BE2C (cell line): Measurements from ENCODE around the gene DNMT3A.

Source experiments
- DNase-seq: peaks from one replicate; pipeline ENCODE4 v3.0.0-alpha.2; 2020
- H3K27me3 ChIP-seq: fragments of 250-450 bp; sonication (Bioruptor Pico); 2 replicates; pipeline ENCODE4 v1.5.1; 2020; ENCODE audit warnings: mild to moderate bottlenecking
- H3K36me3 ChIP-seq: fragments of 250-450 bp; sonication (Bioruptor Pico); 2 replicates; pipeline ENCODE4 v1.5.1; 2020; ENCODE audit warnings: mild to moderate bottlenecking
- H3K4me1 ChIP-seq: fragments of 250-450 bp; sonication (Bioruptor Pico); 2 replicates; pipeline ENCODE4 v1.5.1; 2020
- H3K4me3 ChIP-seq: 2 replicates; pipeline ENCODE4 v1.5.1; 2011; ENCODE audit warnings: low read depth, low read length
- H3K9me3 ChIP-seq: fragments of 250-450 bp; sonication (Bioruptor Pico); 2 replicates; pipeline ENCODE4 v1.5.1; 2020
- TF ChIP-seq, protein P1 (sequence below): IDR thresholded peaks from 2 replicates; pipeline ENCODE4 v1.5.1; 2012; ENCODE audit warnings: mild to moderate bottlenecking, low read depth, low read length

The DNMT3A gene

DNA sequence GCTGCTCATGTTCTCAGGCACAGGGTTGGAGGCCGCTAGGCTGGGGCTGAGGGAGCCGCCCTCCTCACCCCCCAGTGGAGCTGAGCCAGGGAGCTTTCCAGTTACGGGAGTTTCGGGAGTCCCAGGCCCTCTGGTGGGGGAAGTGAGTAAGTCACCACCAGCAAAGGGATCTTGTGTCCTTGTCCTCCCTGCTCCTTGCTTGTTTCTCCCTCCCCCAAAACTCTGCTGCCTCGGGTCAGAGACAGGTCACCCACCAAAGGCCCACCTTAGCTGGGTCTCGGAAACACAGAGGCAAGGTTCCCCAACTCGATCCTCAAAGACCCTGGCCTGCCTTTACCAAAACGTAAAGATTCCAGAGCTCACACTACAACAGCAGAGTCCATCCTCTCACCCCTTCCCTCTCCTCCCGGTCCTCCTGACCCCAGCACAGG is 112.9 kb downstream of the DNMT3A start:
- peak overlapping the region; percentile 14; the same call in 1 of the 2 replicates for H3K4me3 ChIP-seq
- peaks cover 9% of the 10 kb centered on the region for H3K36me3 ChIP-seq
- H3K27me3 ChIP-seq: no peaks in the 10 kb centered on the region
- TF ChIP-seq, protein P1, sequence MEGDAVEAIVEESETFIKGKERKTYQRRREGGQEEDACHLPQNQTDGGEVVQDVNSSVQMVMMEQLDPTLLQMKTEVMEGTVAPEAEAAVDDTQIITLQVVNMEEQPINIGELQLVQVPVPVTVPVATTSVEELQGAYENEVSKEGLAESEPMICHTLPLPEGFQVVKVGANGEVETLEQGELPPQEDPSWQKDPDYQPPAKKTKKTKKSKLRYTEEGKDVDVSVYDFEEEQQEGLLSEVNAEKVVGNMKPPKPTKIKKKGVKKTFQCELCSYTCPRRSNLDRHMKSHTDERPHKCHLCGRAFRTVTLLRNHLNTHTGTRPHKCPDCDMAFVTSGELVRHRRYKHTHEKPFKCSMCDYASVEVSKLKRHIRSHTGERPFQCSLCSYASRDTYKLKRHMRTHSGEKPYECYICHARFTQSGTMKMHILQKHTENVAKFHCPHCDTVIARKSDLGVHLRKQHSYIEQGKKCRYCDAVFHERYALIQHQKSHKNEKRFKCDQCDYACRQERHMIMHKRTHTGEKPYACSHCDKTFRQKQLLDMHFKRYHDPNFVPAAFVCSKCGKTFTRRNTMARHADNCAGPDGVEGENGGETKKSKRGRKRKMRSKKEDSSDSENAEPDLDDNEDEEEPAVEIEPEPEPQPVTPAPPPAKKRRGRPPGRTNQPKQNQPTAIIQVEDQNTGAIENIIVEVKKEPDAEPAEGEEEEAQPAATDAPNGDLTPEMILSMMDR: peak; percentile 83
- no peaks in the 10 kb centered on the region for H3K9me3 ChIP-seq
- H3K4me1 ChIP-seq: peaks cover 24% of the 10 kb centered on the region
- DNase-seq: peak; percentile 87

DNA sequence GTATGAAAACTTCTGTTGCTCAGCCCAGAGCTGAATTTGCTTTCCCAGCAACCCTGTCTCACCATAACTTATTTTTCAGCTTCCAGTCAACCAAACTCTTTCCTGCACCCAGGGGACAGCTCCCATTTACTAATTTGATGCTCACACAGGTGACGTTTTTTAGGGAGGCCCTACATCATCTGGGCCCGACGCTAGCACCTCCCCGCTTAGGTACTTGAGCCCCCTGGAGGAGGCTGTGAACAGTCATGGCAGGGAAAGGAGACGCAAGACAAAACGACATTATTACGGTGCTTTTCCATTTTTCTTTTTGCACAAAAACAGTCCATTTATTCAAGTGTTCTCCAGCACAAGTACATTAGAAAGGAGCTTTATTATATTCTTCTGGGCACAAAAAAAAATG is 114.1 kb downstream of the DNMT3A start:
- DNase-seq: no peak
- TF ChIP-seq, protein P1: 0 out of 2 replicates have a peak, but pooled peaks have one; percentile 8
- H3K9me3 ChIP-seq: no peaks in the 10 kb centered on the region
- peaks cover 24% of the 10 kb centered on the region for H3K4me1 ChIP-seq
- H3K4me3 ChIP-seq: no peak overlapping the region
- no peaks in the 10 kb centered on the region; the same call in 1 of the 2 replicates for H3K36me3 ChIP-seq
- no peaks in the 10 kb centered on the region for H3K27me3 ChIP-seq

DNA sequence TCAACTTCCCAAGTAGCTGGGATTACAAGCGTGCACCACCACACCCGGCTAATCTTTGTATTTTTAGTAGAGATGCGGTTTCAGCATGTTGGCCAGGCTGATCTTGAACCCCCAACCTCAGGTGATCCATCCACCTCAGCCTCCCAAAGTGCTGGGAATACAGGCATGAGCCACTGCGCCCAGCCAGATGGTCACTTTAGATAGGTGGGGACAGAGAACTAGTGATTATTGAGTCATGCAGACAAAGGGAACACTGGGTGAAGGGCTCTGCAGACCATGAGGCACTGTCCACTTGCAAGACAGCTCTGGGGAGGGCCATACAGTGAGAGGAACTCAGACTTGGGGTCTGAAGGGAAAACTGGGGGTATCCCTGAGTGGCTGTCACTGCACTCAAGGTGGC is 114.9 kb downstream of the DNMT3A start:
- TF ChIP-seq, protein P1: no peak
- H3K4me3 ChIP-seq: no peak overlapping the region

DNA sequence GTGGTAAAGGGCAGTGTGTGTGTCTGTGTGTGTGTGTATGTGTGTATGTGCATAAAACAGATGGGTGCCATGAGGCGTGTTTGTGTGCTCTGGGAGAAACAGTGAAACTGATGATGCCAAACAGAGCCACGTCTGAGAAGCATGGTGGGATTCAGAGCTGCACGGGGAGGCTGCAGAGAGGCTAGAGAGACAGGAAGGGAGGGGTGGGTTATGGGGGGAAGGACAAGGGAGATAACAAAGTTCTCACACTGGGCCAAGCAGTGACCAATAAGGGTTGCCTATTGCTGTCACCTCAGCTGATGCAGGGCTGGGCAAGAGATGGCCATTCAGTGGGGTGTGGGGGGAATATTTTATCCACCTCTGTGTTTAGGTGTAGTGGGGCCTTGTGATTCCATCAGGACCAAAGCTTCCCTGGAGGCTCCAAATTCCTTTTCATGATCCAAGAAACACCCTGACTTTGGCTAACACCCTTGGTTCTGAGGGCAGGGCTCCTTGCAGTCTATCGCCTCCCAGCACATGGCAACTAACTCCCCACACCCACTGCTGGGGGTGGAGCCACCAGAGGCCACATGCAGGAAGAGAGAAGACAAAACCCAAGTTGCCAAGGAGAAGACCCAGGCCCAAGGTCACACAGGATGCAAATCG is 119.1 kb downstream of the DNMT3A start:
- no peaks in the 10 kb centered on the region for H3K27me3 ChIP-seq
- DNase-seq: no peak
- no peaks in the 10 kb centered on the region for H3K4me1 ChIP-seq
- no peak overlapping the region for H3K4me3 ChIP-seq
- TF ChIP-seq, protein P1: no peak
- H3K36me3 ChIP-seq: no peaks in the 10 kb centered on the region
- H3K9me3 ChIP-seq: no peaks in the 10 kb centered on the region

More for the DNA sequence above, 114.9 kb downstream of the DNMT3A start:
- Histone ChIP-seq H3K9me3 (no peaks in the 10 kb centered on the region), H3K4me1 (peaks cover 24% of the 10 kb centered on the region), H3K36me3 (no peaks in the 10 kb centered on the region), H3K27me3 (no peaks in the 10 kb centered on the region)
- no peak for DNase-seq

DNA sequence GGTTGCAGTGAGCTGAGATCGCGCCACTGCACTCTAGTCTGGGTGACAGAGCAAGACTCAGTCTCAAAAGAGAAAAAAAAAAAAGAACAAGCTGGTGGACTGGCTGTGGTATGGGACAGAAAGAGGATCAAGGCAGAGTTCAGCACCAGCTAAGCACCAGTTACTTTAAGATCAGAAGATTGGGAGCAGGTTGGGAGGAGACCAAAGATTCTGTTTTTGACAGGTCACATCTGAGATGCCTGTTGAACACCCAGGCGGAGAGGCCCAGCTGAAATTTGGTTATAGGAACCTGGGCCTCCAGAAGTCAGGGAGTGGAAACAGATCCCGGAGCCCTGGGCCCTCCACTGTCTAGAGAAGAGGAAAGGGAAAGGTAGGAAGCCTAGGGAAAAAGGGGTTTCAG is 120.1 kb downstream of the DNMT3A start:
- TF ChIP-seq, protein P1: no peak
- Histone ChIP-seq H3K9me3 (no peaks in the 10 kb centered on the region), H3K4me1 (no peaks in the 10 kb centered on the region), H3K36me3 (no peaks in the 10 kb centered on the region), H3K4me3 (no peak overlapping the region), H3K27me3 (no peaks in the 10 kb centered on the region)
- no peak for DNase-seq

DNA sequence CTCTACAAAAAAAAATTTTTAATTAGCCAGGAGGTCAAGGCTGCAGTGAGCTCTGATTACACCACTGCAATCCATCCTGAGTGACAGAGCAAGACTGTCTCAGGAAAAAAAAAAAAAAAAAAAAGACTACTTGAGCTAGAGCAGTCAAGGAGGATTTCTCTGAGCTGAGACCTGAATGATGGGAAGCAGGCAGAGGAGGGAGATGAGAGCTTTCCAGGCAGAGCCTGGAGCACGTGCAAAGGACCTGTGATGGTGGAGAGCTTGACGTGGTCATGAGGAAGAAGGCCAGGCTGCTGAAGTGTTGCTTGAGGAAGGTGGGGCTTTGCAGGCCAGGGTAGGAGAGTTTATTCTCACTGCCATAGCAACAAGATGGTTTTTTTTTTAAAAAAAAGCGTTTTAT is 121.4 kb downstream of the DNMT3A start:
- Histone ChIP-seq H3K4me1 (no peaks in the 10 kb centered on the region), H3K9me3 (no peaks in the 10 kb centered on the region), H3K4me3 (no peak overlapping the region), H3K27me3 (no peaks in the 10 kb centered on the region), H3K36me3 (no peaks in the 10 kb centered on the region)
- TF ChIP-seq, protein P1: no peak
- DNase-seq: no peak
